GF-D8 (cell line): ENCODE results near the gene OOEP.

Experiments used
- DNase-seq: peaks from one replicate; lab custom pipeline; 2025; lab: John Stamatoyannopoulos, UW

OOEP gene

DNA sequence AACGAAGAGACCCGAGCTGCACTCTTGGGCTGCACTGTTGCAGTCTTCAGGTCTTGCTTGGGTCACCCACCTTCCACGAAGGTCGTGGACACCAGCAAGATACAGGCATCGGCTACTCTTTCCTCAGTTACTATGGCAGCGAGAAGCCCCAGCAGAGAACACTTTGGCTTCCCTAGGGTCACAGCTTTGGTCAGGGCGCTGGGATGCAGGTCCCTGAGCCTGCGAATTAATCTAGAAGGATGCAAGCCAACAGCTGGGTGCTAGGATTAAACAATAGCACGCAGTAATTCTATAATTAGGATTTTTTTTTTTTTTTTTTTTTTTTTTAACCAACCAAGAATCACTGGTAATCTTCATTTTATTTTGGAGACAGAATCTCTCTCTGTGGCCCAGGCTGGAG is 5.1 kb downstream of the OOEP start:
- DNase-seq = no peak

DNA sequence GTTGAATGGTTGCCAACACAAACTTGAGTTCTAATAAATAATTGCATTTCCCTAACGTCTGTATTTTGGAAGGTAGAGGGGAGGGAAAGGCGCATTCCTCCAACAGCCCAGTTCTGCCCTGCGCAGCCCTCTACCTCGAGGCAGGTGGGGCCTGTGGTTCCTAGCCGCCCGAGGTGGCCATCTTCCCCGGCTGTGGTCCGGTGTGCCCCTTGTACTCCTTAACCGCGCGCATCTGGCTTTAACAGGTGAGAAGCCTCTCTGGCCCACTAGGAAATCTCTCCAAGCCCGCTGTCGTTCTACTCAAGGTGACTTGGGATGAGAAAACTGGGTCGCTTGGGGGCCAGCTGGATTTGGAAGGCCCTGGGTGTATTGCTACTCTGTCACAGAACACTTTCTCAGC is 5.6 kb downstream of the OOEP start:
- DNase-seq = no peak

DNA sequence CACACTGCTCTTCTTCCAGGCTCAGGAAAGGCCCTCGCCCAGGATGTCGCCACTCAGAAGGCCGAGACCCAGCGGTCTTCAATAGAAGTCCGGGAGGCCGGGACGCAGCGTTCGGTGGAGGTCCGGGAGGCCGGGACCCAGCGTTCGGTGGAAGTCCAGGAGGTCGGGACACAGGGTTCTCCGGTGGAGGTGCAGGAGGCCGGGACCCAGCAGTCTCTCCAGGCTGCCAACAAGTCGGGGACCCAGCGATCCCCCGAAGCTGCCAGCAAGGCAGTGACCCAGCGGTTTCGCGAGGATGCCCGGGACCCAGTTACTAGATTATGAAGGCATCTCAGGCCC is 6.2 kb downstream of the OOEP start:
- DNase-seq = no peak

DNA sequence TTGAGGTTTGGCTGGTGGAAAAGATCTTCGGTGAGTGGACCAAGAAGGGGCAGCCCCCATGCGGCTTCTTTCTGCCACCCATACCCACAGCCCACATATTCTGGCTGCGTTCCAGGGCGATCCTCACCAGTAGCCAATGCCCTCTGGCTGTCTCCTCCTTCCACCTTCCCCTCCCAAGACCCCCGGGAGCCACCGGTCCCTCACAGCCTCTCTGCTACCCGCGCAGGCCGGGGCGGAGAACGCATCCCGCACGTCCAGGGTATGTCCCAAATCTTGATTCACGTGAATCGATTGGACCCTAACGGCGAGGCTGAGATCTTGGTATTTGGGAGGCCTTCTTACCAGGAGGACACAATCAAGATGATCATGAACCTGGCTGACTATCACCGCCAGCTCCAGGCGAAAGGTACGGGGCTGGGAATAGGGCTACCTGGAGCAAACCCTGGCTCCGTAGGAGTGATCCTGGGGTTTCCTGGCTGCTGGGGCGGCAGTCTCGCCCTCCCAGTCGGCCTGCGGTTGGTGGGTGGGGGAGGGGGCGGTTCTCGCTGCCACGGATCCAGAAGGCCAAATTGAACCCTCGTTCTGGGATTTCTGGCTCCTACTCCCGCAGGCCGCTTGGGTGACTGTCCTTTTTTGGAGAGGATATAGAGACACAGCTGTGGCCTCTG is 6.7 kb downstream of the OOEP start:
- no peak for DNase-seq

DNA sequence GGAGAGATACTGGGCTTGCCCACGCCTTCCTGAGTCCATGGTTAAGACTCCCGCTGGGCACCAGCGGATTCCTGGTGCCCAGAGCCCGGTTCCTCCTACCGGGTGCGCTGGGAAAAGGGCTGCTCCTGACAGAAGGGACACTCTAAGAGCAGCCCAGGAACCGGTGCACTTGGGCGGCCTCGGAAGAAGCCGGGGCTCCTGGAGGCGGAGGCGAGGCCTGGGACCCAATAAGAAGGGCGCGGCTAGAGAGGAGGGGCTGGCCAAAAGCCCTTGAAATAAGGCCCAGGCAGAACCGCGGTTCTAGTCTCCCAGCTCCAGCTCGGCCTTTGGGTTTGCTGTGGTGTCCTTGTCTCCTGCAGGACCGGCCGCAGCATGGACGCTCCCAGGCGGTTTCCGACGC is 7.3 kb downstream of the OOEP start, which contains the start of gene KHDC3L:
KHDC3L (plus strand) TSS at position 301 of the 400 bp plus-strand sequence; CDS start at position 373, 72 bp downstream.
- no peak for DNase-seq

DNA sequence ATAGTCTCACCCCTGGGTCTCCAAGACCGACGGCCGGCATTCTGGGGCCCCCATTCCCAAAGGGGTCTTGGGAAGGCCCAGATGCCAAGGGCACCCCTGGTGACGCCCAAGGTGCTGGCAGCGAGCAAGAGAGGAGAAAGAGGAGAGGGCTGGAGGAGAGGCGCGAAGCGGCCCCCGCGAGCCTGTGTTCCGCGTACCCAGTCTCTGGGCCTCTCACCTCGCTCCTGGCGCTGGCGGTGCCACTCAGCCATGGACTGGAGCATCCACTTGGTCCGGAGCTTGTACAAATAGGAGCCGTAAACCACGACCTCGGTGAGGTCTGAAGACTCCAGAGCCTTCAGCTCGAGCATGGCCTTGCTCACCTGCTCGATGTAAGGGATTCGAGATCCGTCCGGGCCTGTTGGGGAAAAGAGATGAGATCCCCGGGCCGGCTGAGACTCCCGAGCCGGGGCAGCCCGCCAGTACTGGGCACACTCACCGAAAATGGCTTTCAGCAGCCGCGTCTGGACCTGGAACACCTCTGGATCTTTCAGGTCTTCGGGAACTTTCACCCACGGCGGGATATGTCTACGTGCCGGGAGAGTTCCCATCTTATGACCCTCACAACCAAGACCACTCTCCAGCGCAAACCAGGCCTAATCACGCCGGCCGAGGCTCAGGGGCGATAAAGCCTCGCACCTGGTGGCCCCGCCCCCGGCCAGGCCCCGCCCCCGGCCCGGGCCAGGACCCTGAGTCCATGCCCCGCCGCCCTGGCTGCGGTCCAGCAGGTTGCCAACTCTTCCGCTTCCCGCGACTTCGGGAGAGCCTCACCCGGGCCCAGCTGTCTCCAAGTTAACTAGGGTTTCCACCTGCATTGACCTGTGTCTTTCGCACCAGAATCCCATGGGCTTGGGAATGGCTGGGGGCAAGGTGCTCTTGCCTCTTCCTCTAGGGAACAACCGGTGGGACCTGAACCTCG is 15.8 kb downstream of the OOEP start, which contains the start of gene DPPA5:
DPPA5 (minus strand) TSS at position 641 of the 958 bp plus-strand sequence; CDS start at position 590, 51 bp downstream.
- no peak for DNase-seq

DNA sequence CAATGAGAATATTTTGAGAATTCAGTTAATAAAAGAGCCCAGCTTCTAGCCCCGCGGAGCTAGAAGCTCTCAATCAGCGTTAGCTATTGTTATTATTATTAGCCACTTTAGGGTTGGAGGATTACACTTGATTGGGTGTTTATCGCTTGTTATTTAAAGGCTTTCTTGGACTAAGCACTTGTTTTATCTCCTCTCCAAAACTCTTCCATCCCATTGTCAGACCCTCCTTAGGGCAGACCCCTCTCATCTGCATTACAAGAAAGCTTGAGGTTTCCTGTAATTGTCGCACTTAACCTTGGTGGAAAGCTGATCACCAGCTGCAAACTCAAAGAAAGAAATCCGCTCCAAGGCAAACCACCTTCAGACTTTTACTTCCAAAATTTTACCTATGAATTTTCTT is 20.4 kb downstream of the OOEP start:
- no peak for DNase-seq

DNA sequence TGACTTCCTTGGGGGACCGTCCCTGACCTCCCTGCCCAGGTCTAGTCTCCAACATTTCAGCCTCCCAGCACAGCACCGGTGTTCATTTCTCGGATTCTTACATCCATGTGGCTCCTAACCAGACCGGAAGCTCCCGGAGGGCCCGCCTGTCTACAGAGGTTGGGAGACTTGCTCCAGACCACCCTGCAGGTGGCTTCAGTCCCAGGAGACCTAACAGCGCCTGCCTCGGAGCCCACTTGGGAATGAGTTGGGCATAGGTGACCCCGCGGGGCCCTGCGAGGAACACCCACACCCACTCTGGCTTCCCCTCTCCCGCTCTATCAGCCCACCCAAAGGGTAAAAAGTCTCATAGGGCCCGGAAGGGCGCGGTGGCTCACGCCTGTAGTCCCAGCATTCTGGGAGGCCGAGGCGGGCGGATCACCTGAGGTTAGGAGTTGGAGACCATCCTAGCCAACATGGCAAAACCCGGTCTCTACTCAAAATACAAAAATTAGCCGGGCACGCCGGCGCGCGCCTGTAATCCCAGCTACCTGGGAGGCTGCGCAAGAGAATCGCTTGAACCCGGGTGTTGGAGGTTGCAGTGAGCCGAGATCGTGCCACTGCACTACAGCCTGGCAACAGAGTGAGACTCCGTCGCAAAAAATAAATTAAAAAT is 21.0 kb downstream of the OOEP start:
- DNase-seq = no peak

DNA sequence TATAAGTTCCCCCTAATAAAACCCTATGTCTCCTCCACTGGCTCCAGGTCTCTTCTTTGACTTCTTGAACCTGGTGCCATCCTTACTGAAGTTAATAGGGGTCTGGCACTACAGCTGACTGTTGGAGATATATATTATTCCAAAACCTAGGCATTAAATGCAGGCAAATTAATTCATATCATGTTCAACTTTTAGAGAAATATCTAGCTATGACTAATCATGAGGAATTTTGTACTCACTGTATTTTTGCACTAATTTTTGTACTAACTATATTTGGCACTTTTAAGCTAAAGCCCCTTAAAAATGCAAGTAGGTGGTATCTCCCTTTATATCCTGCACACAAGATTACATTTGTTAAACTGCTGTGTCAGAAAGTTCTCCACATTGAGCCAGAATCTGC is 26.5 kb downstream of the OOEP start:
- DNase-seq = no peak

DNA sequence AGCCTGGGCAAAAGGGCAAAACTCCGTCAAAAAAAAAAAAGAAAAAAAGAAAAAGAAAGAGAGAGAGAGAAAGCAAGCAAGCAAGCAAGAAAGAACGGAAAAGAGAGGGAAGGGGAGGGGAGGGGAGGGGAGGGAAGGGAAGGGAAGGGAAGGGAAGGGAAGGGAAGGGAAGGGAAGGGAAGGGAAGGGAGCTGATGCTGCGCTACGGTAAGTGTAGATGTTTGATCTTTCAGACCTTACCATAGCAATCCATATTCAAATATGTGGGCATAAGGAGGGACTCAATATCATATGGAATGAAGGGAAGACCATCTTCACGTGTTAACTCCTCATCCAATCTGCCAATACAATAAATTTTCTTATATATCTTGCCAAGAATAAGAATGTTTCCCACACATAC is 27.5 kb downstream of the OOEP start:
- DNase-seq = no peak

DNA sequence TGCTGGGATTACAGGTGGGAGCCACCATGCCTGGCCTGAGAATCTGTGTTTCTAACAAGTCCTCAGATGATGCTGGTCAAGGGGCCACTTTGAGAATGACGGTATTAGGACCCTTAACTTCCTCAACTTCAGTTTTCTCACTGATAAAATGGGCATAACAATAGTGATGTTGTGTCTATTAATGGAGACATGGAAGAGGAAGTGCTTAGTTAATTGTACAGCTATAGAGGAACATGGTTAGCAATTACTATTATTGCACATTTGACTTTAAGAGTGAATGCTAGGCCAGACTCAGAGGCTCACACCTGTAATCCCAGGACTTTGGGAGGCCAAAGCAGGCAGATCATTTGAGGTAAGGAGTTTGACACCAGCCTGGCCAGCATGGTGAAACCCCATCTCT is 28.4 kb downstream of the OOEP start:
- no peak for DNase-seq

DNA sequence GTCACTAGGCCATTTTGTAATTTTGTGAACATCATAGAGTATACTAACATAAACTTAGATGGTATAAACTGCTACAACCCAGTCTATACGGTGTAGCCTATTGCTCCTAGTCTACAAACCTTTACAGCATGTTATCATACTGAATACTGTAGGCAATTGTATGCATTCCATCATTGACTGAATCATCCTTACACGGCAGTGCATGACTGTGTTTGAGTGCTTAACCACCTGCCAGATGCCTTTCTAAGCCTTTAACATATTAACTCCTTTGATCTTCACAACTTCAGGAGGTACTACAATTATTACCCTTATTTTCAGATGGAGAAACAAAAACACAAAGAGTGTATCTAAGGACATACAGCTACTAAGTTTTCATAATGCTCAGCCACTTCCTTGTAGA is 29.6 kb downstream of the OOEP start:
- DNase-seq = no peak

DNA sequence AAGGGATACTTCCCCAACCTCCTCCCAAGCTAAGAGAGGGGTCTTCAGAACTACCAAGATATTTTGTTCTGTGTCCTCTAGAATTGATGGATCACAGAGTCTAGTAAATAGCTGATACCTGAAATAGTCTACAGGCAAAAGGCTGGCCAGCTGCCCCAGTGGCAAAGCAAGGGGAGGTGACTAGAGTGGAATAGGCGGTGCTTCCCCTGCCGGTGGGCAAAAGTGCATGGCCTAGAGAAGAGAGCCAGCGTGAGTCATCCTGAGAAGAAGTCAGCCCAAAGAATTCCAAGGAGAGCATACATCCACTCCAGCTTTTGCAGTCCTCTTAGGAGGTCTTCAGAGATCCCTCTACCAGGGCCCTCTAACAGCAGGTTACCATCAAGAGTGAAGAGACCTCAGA is 30.4 kb downstream of the OOEP start:
- no peak for DNase-seq

DNA sequence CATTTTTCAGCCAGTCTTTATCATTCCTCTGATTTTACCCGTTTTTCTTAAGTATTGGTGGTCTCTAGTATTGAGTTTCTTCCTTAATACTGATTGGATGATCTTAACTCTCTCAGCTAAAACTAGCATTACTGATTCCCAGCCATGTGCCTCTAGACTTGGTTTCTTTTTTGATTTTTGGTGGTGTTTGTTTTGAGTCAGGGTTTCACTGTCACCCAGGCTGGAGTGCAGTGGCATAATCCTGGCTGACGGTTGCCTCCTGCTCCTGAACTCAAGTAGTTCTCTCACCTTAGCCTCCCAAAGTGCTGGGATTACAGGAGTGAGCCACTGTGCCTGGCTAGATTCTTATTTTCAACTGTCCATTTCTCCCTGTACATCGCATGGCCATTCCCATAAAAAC is 40.5 kb downstream of the OOEP start:
- DNase-seq = no peak

DNA sequence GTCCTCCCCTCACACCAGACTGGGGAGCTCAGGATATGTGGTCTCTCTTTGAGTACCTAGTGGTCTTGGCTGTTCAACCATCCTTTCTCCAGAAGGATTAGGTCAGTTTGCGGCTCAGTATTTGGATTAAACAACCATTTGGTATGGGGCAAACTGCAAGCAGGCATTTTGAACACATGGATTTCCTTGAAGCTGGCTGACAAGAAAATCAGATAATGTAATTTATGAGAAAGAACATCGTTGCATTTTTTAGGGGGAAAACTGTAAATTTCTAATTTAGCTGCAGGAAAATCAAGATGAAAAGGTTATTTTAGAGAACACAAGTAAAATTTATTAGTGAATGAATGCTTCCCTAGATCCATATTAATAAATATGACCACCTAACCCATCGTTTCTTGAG is 40.9 kb downstream of the OOEP start:
- no peak for DNase-seq

DNA sequence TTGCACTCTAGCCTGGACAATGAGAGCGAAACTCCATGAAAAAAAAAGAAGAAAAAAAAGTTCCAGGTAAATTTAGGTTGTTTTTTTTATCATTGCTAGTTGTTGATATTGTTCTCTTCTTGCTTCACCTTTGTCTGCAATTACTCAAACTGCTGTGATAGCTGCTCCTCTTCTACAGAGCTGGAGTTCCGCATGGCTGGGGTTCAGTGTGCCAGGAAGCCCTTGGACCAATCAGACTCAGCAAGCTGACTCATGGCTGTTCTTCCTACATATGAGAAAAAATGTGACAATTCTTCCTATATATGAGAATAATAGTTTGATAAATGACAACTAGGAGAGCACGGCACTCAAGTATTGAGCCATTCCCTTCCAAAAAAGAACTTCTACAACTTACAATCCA is 44.0 kb downstream of the OOEP start:
- no peak for DNase-seq

DNA sequence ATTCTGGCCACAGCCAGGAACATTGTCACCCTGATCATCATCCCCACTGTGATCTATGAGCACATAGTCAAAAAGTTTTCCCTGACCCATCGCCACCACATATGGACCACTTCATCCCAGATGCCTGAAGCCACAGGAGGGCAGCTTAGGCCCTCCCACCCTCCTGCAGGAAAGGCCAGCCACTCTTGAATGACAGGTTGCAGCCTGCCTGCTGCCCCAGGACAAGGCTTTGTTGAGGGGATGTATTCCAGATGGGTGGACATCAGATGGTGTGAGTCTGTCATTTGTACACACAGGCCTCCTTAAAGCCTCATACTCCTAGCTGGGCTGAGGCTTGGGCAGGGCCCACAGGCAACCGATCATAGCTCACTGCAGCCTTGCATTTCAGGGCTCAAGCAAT is 46.4 kb downstream of the OOEP start:
- DNase-seq = no peak
